OCI-LY7 (cell line): ENCODE results near the gene ANKRD1.

ENCODE experiments used
- EZH2phosphoT487 ChIP-seq: fragments of 200-600 bp; sonication (generic); IDR thresholded peaks from 2 replicates; pipeline ENCODE4 v1.6.1; 2018; ENCODE audit warnings: low read depth, borderline replicate concordance, mild to moderate bottlenecking, mixed run types, antibody characterized with exemption, low read length, moderate library complexity, mixed read lengths
- TF ChIP-seq, protein P1 (sequence below): fragments of 200-600 bp; sonication (generic); conservative IDR thresholded peaks from 2 replicates; pipeline ENCODE4 v1.5.1; 2014; ENCODE audit warnings: mild to moderate bottlenecking, antibody characterized with exemption, low read length, moderate library complexity, mixed read lengths

GRCh38 chr10:90865401-90865800, 55.5 kb downstream of the ANKRD1 start:
- TF ChIP-seq, protein P1, sequence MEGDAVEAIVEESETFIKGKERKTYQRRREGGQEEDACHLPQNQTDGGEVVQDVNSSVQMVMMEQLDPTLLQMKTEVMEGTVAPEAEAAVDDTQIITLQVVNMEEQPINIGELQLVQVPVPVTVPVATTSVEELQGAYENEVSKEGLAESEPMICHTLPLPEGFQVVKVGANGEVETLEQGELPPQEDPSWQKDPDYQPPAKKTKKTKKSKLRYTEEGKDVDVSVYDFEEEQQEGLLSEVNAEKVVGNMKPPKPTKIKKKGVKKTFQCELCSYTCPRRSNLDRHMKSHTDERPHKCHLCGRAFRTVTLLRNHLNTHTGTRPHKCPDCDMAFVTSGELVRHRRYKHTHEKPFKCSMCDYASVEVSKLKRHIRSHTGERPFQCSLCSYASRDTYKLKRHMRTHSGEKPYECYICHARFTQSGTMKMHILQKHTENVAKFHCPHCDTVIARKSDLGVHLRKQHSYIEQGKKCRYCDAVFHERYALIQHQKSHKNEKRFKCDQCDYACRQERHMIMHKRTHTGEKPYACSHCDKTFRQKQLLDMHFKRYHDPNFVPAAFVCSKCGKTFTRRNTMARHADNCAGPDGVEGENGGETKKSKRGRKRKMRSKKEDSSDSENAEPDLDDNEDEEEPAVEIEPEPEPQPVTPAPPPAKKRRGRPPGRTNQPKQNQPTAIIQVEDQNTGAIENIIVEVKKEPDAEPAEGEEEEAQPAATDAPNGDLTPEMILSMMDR, result peak; percentile 71
- TF ChIP-seq EZH2phosphoT487, result no peak
